Effector memory CD8-positive, alpha-beta T cell (primary cell): ENCODE results near the gene GSTM1.
"Not testable (repeated sequence)": the region's sequence is repeated elsewhere in the genome, so short reads cannot be mapped to it uniquely, and the experiment has no call there.

Experiments
- ATAC-seq: fragments of 150-1000 bp; cut with Tn5 transposase; replicated peaks from 2 replicates; pipeline ENCODE4 v1.10.0; 2021; ENCODE audit warnings: mild to moderate bottlenecking, moderate library complexity
- DNase-seq, 3 experiments: peaks; one replicate each; pipeline ENCODE4 v3.0.0; 2021
- H3K27ac Mint-ChIP-seq, 2 donors: one replicate each; pipeline ENCODE4 v1.8.0; 2022; ENCODE audit warnings: mild to moderate bottlenecking in 2 of 2, mixed read lengths in 2 of 2, moderate library complexity in 2 of 2
- H3K27me3 Mint-ChIP-seq, 2 donors: one replicate each; pipeline ENCODE4 v1.8.0; 2022; ENCODE audit warnings: mixed read lengths in 2 of 2
- H3K36me3 Mint-ChIP-seq: one replicate; pipeline ENCODE4 v1.8.0; 2022; ENCODE audit warnings: mild to moderate bottlenecking, moderate library complexity, mixed read lengths; ENCODE audit not compliant: insufficient read depth
- H3K4me1 Mint-ChIP-seq, 2 donors: one replicate each; pipeline ENCODE4 v1.8.0; 2022; ENCODE audit warnings: low read depth in 2 of 2, mixed read lengths in 2 of 2
- H3K4me3 Mint-ChIP-seq, 2 donors: one replicate each; pipeline ENCODE4 v1.8.0; 2022; ENCODE audit warnings: mild to moderate bottlenecking in 2 of 2, mixed read lengths in 2 of 2, moderate library complexity in 2 of 2
- H3K9me3 Mint-ChIP-seq, 2 donors: one replicate each; pipeline ENCODE4 v1.8.0; 2022; ENCODE audit warnings: mixed read lengths in 2 of 2

GSTM1 gene

GRCh38 chr1:109653306-109653705 is 34.3 kb upstream of the GSTM1 start:
- peaks cover 3% of the 10 kb centered on the region for H3K36me3 Mint-ChIP-seq
- DNase-seq: no peak
- H3K27me3 Mint-ChIP-seq: peaks cover 10 to 38% of the 10 kb centered on the region in 2 donors
- H3K4me3 Mint-ChIP-seq: no peak overlapping the region
- H3K4me1 Mint-ChIP-seq: peaks cover 4 to 20% of the 10 kb centered on the region in 2 donors
- no peak overlapping the region for H3K27ac Mint-ChIP-seq
- no peaks in the 10 kb centered on the region for H3K9me3 Mint-ChIP-seq
- ATAC-seq: no peak

- peaks cover 6% of the 10 kb centered on the region for H3K36me3 Mint-ChIP-seq
- peaks cover 4 to 22% of the 10 kb centered on the region in 2 donors for H3K4me1 Mint-ChIP-seq
- no peak for DNase-seq
- no peak for ATAC-seq
- H3K27me3 Mint-ChIP-seq: peaks cover 10 to 28% of the 10 kb centered on the region in 2 donors
- H3K9me3 Mint-ChIP-seq: no peaks in the 10 kb centered on the region
- peak overlapping the region in 1 of 2 donors; percentile 5 for H3K4me3 Mint-ChIP-seq
- H3K27ac Mint-ChIP-seq: peak overlapping the region in 1 of 2 donors; percentile 39
These were observed 33.1 kb upstream of the GSTM1 start for GRCh38 chr1:109654519-109654918.

- Mint-ChIP-seq H3K36me3 (peaks cover 6% of the 10 kb centered on the region), H3K27me3 (peaks cover 10 to 20% of the 10 kb centered on the region in 2 donors), H3K9me3 (no peaks in the 10 kb centered on the region), H3K27ac (peak within 1 kb of the TSS; percentile 58 to 84), H3K4me3 (peak within 1 kb of the TSS; percentile 91), H3K4me1 (peaks cover 4 to 22% of the 10 kb centered on the region in 2 donors)
- DNase-seq (peak; percentile 32 to 38 (median 35)), ATAC-seq (peak; percentile 88)
These were observed 31.8 kb upstream of the GSTM1 start, which contains the start of gene GSTM4 for GRCh38 chr1:109655615-109656519. GSTM4 (plus strand) TSS chr1:109656099; CDS start chr1:109656390, 291 bp downstream.

- ATAC-seq (no peak), DNase-seq (no peak)
- H3K27ac Mint-ChIP-seq: peak overlapping the region in 1 of 2 donors; percentile 76
- H3K9me3 Mint-ChIP-seq: no peaks in the 10 kb centered on the region
- H3K4me1 Mint-ChIP-seq: peaks cover 4 to 22% of the 10 kb centered on the region in 2 donors
- peak overlapping the region; percentile 91 for H3K4me3 Mint-ChIP-seq
- H3K27me3 Mint-ChIP-seq: peaks cover 4 to 5% of the 10 kb centered on the region in 2 donors
- peaks cover 6% of the 10 kb centered on the region for H3K36me3 Mint-ChIP-seq
These were observed 30.2 kb upstream of the GSTM1 start for GRCh38 chr1:109657395-109657794.

GRCh38 chr1:109657970-109658369 is 29.6 kb upstream of the GSTM1 start:
- DNase-seq: no peak
- Mint-ChIP-seq H3K27ac (peak overlapping the region; percentile 39 to 76), H3K36me3 (peaks cover 6% of the 10 kb centered on the region), H3K9me3 (no peaks in the 10 kb centered on the region), H3K4me3 (no peak overlapping the region), H3K27me3 (peaks cover 4 to 5% of the 10 kb centered on the region in 2 donors), H3K4me1 (peaks cover 4 to 22% of the 10 kb centered on the region in 2 donors)
- no peak for ATAC-seq

GRCh38 chr1:109658533-109659042 is 29.0 kb upstream of the GSTM1 start:
- Mint-ChIP-seq H3K4me1 (peaks cover 4 to 22% of the 10 kb centered on the region in 2 donors), H3K27ac (peak overlapping the region in 1 of 2 donors; percentile 39), H3K9me3 (no peaks in the 10 kb centered on the region), H3K27me3 (peaks cover 0 to 4% of the 10 kb centered on the region in 2 donors), H3K4me3 (no peak overlapping the region), H3K36me3 (peaks cover 6% of the 10 kb centered on the region)
- ATAC-seq: no peak
- no peak for DNase-seq

- ATAC-seq (no peak), DNase-seq (no peak)
- Mint-ChIP-seq H3K4me1 (peaks cover 4 to 22% of the 10 kb centered on the region in 2 donors), H3K36me3 (peaks cover 6% of the 10 kb centered on the region), H3K27me3 (peaks cover 0 to 4% of the 10 kb centered on the region in 2 donors), H3K4me3 (no peak overlapping the region), H3K27ac (no peak overlapping the region), H3K9me3 (no peaks in the 10 kb centered on the region)
These were observed 28.5 kb upstream of the GSTM1 start for GRCh38 chr1:109659145-109659544.

GRCh38 chr1:109659997-109660690 is 27.5 kb upstream of the GSTM1 start:
- no peaks in the 10 kb centered on the region for H3K9me3 Mint-ChIP-seq
- peaks cover 4 to 19% of the 10 kb centered on the region in 2 donors for H3K4me1 Mint-ChIP-seq
- H3K36me3 Mint-ChIP-seq: peaks cover 4% of the 10 kb centered on the region
- H3K27ac Mint-ChIP-seq: peak overlapping the region in 1 of 2 donors; percentile 24
- no peak for ATAC-seq
- DNase-seq: no peak
- H3K27me3 Mint-ChIP-seq: no peaks in the 10 kb centered on the region
- H3K4me3 Mint-ChIP-seq: no peak overlapping the region

- not testable (repeated sequence) for H3K27ac Mint-ChIP-seq, DNase-seq, H3K36me3 Mint-ChIP-seq, H3K4me3 Mint-ChIP-seq, H3K9me3 Mint-ChIP-seq, ATAC-seq, H3K27me3 Mint-ChIP-seq
- H3K4me1 Mint-ChIP-seq: peaks cover 4 to 14% of the 10 kb centered on the region in 2 donors
These were observed 27.0 kb upstream of the GSTM1 start for GRCh38 chr1:109660691-109661026.

- H3K36me3 Mint-ChIP-seq: peaks cover 2% of the 10 kb centered on the region
- ATAC-seq (no peak), DNase-seq (no peak)
- no peak overlapping the region for H3K4me3 Mint-ChIP-seq
- H3K9me3 Mint-ChIP-seq: no peaks in the 10 kb centered on the region
- no peaks in the 10 kb centered on the region for H3K27me3 Mint-ChIP-seq
- peaks cover 0 to 7% of the 10 kb centered on the region in 2 donors for H3K4me1 Mint-ChIP-seq
- peak overlapping the region in 1 of 2 donors; percentile 18 for H3K27ac Mint-ChIP-seq
These were observed 26.2 kb upstream of the GSTM1 start for GRCh38 chr1:109661391-109661790.

- no peaks in the 10 kb centered on the region for H3K27me3 Mint-ChIP-seq
- ATAC-seq (no peak), DNase-seq (no peak)
- no peak overlapping the region for H3K4me3 Mint-ChIP-seq
- H3K4me1 Mint-ChIP-seq: peaks cover 0 to 7% of the 10 kb centered on the region in 2 donors
- no peak overlapping the region for H3K27ac Mint-ChIP-seq
- H3K36me3 Mint-ChIP-seq: peaks cover 3% of the 10 kb centered on the region
- no peaks in the 10 kb centered on the region for H3K9me3 Mint-ChIP-seq
These were observed 22.9 kb upstream of the GSTM1 start for GRCh38 chr1:109664671-109665070.

GRCh38 chr1:109667452-109668122 is 20.0 kb upstream of the GSTM1 start, which contains the start of gene GSTM2:
GSTM2 (plus strand) TSS chr1:109668057; CDS start chr1:109668116, 59 bp downstream.
- DNase-seq: no peak
- ATAC-seq: peak; percentile 82
- Mint-ChIP-seq H3K27me3 (no peaks in the 10 kb centered on the region), H3K36me3 (peaks cover 3% of the 10 kb centered on the region), H3K27ac (peak within 1 kb of the TSS in 1 of 2 donors; percentile 35), H3K4me1 (peaks cover 6 to 13% of the 10 kb centered on the region in 2 donors), H3K4me3 (peak within 1 kb of the TSS; percentile 47 to 54), H3K9me3 (no peaks in the 10 kb centered on the region)
